HEK293 (cell line): Measurements from ENCODE around the gene PIGN.

Source experiments
- CTCF ChIA-PET: fragments of 350-600 bp; formaldehyde crosslinking; extraction: SDS; loops from one replicate; lab custom pipeline; 2021; ENCODE audit warnings: antibody characterized with exemption; lab: Yijun Ruan, JAX
- POLR2A ChIA-PET: fragments of 300-600 bp; formaldehyde crosslinking; extraction: SDS; loops from one replicate; lab custom pipeline; 2020; ENCODE audit warnings: antibody characterized with exemption, inconsistent platforms; lab: Yijun Ruan, JAX
- H3K27ac ChIP-seq: fragments of 200-500 bp; sonication (Bioruptor generic); 2 replicates; pipeline ENCODE4 v1.5.1; 2014; ENCODE audit warnings: low read depth, low read length, control low read depth, inconsistent platforms; ENCODE audit errors: extremely low read depth
- H3K36me3 ChIP-seq, 2 experiments: fragments of 200-500 bp in 1 of 2; sonication (Bioruptor generic) in 1 of 2; 1 replicate in 1 of 2; 2 replicates in 1 of 2; pipeline ENCODE4 v1.5.1; 2014 to 2017; ENCODE audit warnings: inconsistent platforms in 2 of 2, low read length in 2 of 2; ENCODE audit not compliant: control insufficient read depth in 2 of 2, insufficient read depth in 1 of 2
- H3K4me1 ChIP-seq: fragments of 200-500 bp; sonication (Bioruptor generic); 2 replicates; pipeline ENCODE4 v1.5.1; 2014; ENCODE audit warnings: mild to moderate bottlenecking, low read length, inconsistent platforms; ENCODE audit not compliant: control insufficient read depth, insufficient read depth
- H3K4me3 ChIP-seq: 2 replicates; pipeline ENCODE4 v1.5.1; 2011; ENCODE audit warnings: low read depth, mild to moderate bottlenecking, control low read depth, low read length, moderate library complexity
- H3K9me3 ChIP-seq: fragments of 200-500 bp; sonication (Bioruptor generic); 2 replicates; pipeline ENCODE4 v1.5.1; 2014; ENCODE audit warnings: low read depth, low read length, inconsistent platforms; ENCODE audit not compliant: control insufficient read depth, insufficient read depth
- GFI1B ChIP-seq: fragments of 450-650 bp; formaldehyde crosslinking; IDR thresholded peaks from 2 replicates; pipeline ENCODE4 v1.5.1; 2016; ENCODE audit warnings: missing biosample characterization, missing genetic modification characterization
- GLIS2 ChIP-seq: fragments of 450-650 bp; formaldehyde crosslinking; IDR thresholded peaks from 2 replicates; pipeline ENCODE4 v1.5.1; 2016; ENCODE audit warnings: missing biosample characterization, missing genetic modification characterization
- HOXC10 ChIP-seq: sonication (generic); formaldehyde crosslinking; IDR thresholded peaks from 2 replicates; pipeline ENCODE4 v1.8.1; 2023; ENCODE audit warnings: mild to moderate bottlenecking, missing genetic modification reagents
- MYNN ChIP-seq: fragments of 450-650 bp; formaldehyde crosslinking; IDR thresholded peaks from 2 replicates; pipeline ENCODE4 v1.5.1; 2016; ENCODE audit warnings: missing biosample characterization, missing genetic modification characterization, borderline replicate concordance
- PBX3 ChIP-seq: sonication (generic); formaldehyde crosslinking; IDR thresholded peaks from 2 replicates; pipeline ENCODE4 v1.8.1; 2022; ENCODE audit warnings: mild to moderate bottlenecking, moderate library complexity, missing genetic modification reagents
- TSHZ1 ChIP-seq: fragments of 450-650 bp; formaldehyde crosslinking; IDR thresholded peaks from 2 replicates; pipeline ENCODE4 v1.5.1; 2016; ENCODE audit warnings: missing biosample characterization, missing genetic modification characterization, borderline replicate concordance
- ZBTB11 ChIP-seq: fragments of 450-650 bp; formaldehyde crosslinking; conservative IDR thresholded peaks from 2 replicates; pipeline ENCODE4 v1.5.1; 2016; ENCODE audit warnings: low read depth, missing biosample characterization, missing genetic modification characterization
- ZFP3 ChIP-seq: fragments of 450-650 bp; formaldehyde crosslinking; IDR thresholded peaks from 2 replicates; pipeline ENCODE4 v1.5.1; 2016; ENCODE audit warnings: low read depth, missing biosample characterization, missing genetic modification characterization
- ZNF10 ChIP-seq: fragments of 450-650 bp; formaldehyde crosslinking; IDR thresholded peaks from 2 replicates; pipeline ENCODE4 v1.5.1; 2017; ENCODE audit warnings: missing biosample characterization, missing genetic modification characterization
- ZNF133 ChIP-seq: fragments of 450-650 bp; formaldehyde crosslinking; IDR thresholded peaks from 2 replicates; pipeline ENCODE4 v1.5.1; 2016; ENCODE audit warnings: missing biosample characterization, missing genetic modification characterization
- ZNF2 ChIP-seq: fragments of 450-650 bp; formaldehyde crosslinking; IDR thresholded peaks from 2 replicates; pipeline ENCODE4 v1.5.1; 2016; ENCODE audit warnings: missing biosample characterization, missing genetic modification characterization
- ZNF394 ChIP-seq: fragments of 450-650 bp; formaldehyde crosslinking; IDR thresholded peaks from 2 replicates; pipeline ENCODE4 v1.5.1; 2016; ENCODE audit warnings: missing biosample characterization, missing genetic modification characterization, mild to moderate bottlenecking, moderate library complexity, borderline replicate concordance
- ZNF398 ChIP-seq: fragments of 450-650 bp; formaldehyde crosslinking; IDR thresholded peaks from 2 replicates; pipeline ENCODE4 v1.5.1; 2017; ENCODE audit warnings: missing biosample characterization, missing genetic modification characterization
- ZNF530 ChIP-seq: fragments of 450-650 bp; formaldehyde crosslinking; IDR thresholded peaks from 2 replicates; pipeline ENCODE4 v1.5.1; 2016; ENCODE audit warnings: low read depth, missing biosample characterization, missing genetic modification characterization
- ZNF560 ChIP-seq: fragments of 450-650 bp; formaldehyde crosslinking; IDR thresholded peaks from 2 replicates; pipeline ENCODE4 v1.5.1; 2017; ENCODE audit warnings: missing biosample characterization, missing genetic modification characterization, borderline replicate concordance
- ZNF585B ChIP-seq: fragments of 450-650 bp; formaldehyde crosslinking; IDR thresholded peaks from 2 replicates; pipeline ENCODE4 v1.5.1; 2016; ENCODE audit warnings: missing biosample characterization, missing genetic modification characterization
- ZNF654 ChIP-seq: fragments of 450-650 bp; formaldehyde crosslinking; IDR thresholded peaks from 2 replicates; pipeline ENCODE4 v1.5.1; 2016; ENCODE audit warnings: low read depth, missing biosample characterization, missing genetic modification characterization
- ZNF704 ChIP-seq: fragments of 450-650 bp; formaldehyde crosslinking; IDR thresholded peaks from 2 replicates; pipeline ENCODE4 v1.5.1; 2016; ENCODE audit warnings: missing biosample characterization, missing genetic modification characterization
- ZNF791 ChIP-seq: fragments of 450-650 bp; formaldehyde crosslinking; IDR thresholded peaks from 2 replicates; pipeline ENCODE4 v1.5.1; 2016; ENCODE audit warnings: missing biosample characterization, missing genetic modification characterization

Gene PIGN

GRCh38 chr18:62017618-62018017 is 169.2 kb downstream of the PIGN start:
- Histone ChIP-seq H3K4me3 (no peak overlapping the region), H3K36me3 (no peaks in the 10 kb centered on the region), H3K27ac (no peak overlapping the region), H3K9me3 (no peaks in the 10 kb centered on the region), H3K4me1 (no peaks in the 10 kb centered on the region)
- ChIA-PET POLR2A (no interaction called here), CTCF (no interaction called here)
- TF ChIP-seq ZNF398 (tag by site-specific recombination) = no peak
- TF ChIP-seq ZNF791 (tag by site-specific recombination) = no peak
- no peak for TF ChIP-seq ZNF133
- TF ChIP-seq PBX3 (CRISPR knock-in tag) = no peak
- TF ChIP-seq ZNF585B (tag by site-specific recombination) = no peak
- no peak for TF ChIP-seq ZNF530 (tag by site-specific recombination)
- no peak for TF ChIP-seq ZFP3
- no peak for TF ChIP-seq ZNF560 (tag by site-specific recombination)
- no peak for TF ChIP-seq ZNF394 (tag by site-specific recombination)
- no peak for TF ChIP-seq ZNF10
- no peak for TF ChIP-seq ZNF704 (tag by site-specific recombination)
- no peak for TF ChIP-seq GFI1B (tag by site-specific recombination)
- TF ChIP-seq ZNF654 (tag by site-specific recombination) = no peak
- TF ChIP-seq ZBTB11 (tag by site-specific recombination) = no peak
- no peak for TF ChIP-seq ZNF2 (tag by site-specific recombination)
- TF ChIP-seq HOXC10 (CRISPR knock-in tag) = no peak
- TF ChIP-seq TSHZ1 (tag by site-specific recombination) = no peak
- TF ChIP-seq GLIS2 (tag by site-specific recombination) = no peak
- TF ChIP-seq MYNN (tag by site-specific recombination) = no peak
- TF ChIP-seq, all 188 proteins: peak for 0
